ENCODE measurements around the gene CDH13. TPM values are rescaled to one million over a fixed set of nuclear protein-coding genes. Genes with fewer than 3 reads are reported as not detected.

The CDH13 gene
- total and polyA plus RNA-seq, 2 donors (not counting 3 experiments of a cell fraction or from before 2014, with no cell fraction given), result 96.6 to 124 TPM

- no peak overlapping the region for H2AFZ ChIP-seq (ENCODE audit: low read depth, low read length)
- no TSS peak for BruUV-seq (replicated peaks)
- dilution Hi-C loops (cut with MboI; ENCODE audit: extremely low pct_ligation_motif_present, low sequenced_read_pairs) (loop anchor here (5.0 kb wide), 1 partner anchor 42 kb away; no protein-coding TSS in a partner anchor), intact Hi-C loops (cut with micrococcal nuclease) (loop anchor here (1.0 to 2.0 kb wide), 8 partner anchors 8 to 307 kb away; no protein-coding TSS in a partner anchor)
- peak; percentile 69 for DNase-seq (ENCODE audit: low read depth, low spot score)
- no peaks in the 10 kb centered on the region for H3K9me3 ChIP-seq (replicated peaks; ENCODE audit: control insufficient read depth, insufficient read depth, low read length)
- H3K27ac ChIP-seq (ENCODE audit: insufficient read depth, low read depth, low read length), result peak overlapping the region; percentile 80
- CTCF ChIA-PET, result interaction anchor here (1.0 to 2.5 kb wide), 5 partner anchors 8 to 198 kb away, joined by 3 to 13 read pairs (median 4); no protein-coding TSS in a partner anchor
- peak overlapping the region; percentile 74 for H3K4me2 ChIP-seq (ENCODE audit: insufficient read depth, low read length)
- no peaks in the 10 kb centered on the region for H3K36me3 ChIP-seq (ENCODE audit: control insufficient read depth in 2 of 2, extremely low read depth in 1 of 2, insufficient read depth in 2 of 2, low read length in 2 of 2)
- TF ChIP-seq POLR2AphosphoS5 (IDR thresholded peaks at IDR 0.05; ENCODE audit: insufficient read depth, low read depth, low read length) (peak; percentile 91), GATA2 (IDR thresholded peaks at IDR 0.05; ENCODE audit: insufficient read depth, insufficient read length, low read depth, low read length) (peak; percentile 94), POLR2A (IDR thresholded peaks at IDR 0.05; ENCODE audit: low read depth, low read length) (peak; percentile 47), JUN (IDR thresholded peaks at IDR 0.05; ENCODE audit: borderline replicate concordance, insufficient read depth, insufficient read length, low read depth) (peak; percentile 92), FOS (IDR thresholded peaks at IDR 0.05; ENCODE audit: borderline replicate concordance, insufficient read depth, low read length) (peak; percentile 94), MAX (IDR thresholded peaks at IDR 0.05; ENCODE audit: insufficient read depth, insufficient read length) (no peak), EZH2 (IDR thresholded peaks at IDR 0.05; ENCODE audit: borderline replicate concordance, low read depth, low read length, severe bottlenecking) (no peak)
- peaks cover 30% of the 10 kb centered on the region for H3K4me1 ChIP-seq (ENCODE audit: control insufficient read depth, extremely low read depth, insufficient read depth, low read length)
- no peak overlapping the region for H3K4me3 ChIP-seq (replicated peaks in 1 of 3; ENCODE audit: insufficient read depth in 1 of 3, low read depth in 1 of 3, low read length in 3 of 3)
- H3K9ac ChIP-seq (replicated peaks; ENCODE audit: extremely low read depth, insufficient read depth, low read length), result peak overlapping the region; percentile 12
- H3K9me1 ChIP-seq (replicated peaks; ENCODE audit: control insufficient read depth, extremely low read depth, insufficient read depth, low read length), result no peaks in the 10 kb centered on the region
- FAIRE-seq, result peak; percentile 91
- no peaks in the 10 kb centered on the region for H3K79me2 ChIP-seq (ENCODE audit: control insufficient read depth, insufficient read depth, low read length)
- no peaks in the 10 kb centered on the region for H3K27me3 ChIP-seq (ENCODE audit: control insufficient read depth in 2 of 2, insufficient read depth in 2 of 2, low read length in 2 of 2)
- no peaks in the 10 kb centered on the region for H4K20me1 ChIP-seq (replicated peaks; ENCODE audit: control insufficient read depth, extremely low read depth, insufficient read depth, low read length)
- POLR2A ChIA-PET, result interaction anchor here (0.7 kb wide), 1 partner anchor 54 kb away, joined by 4 read pairs; no protein-coding TSS in a partner anchor
Observed at GRCh38 chr16:82945420-82946101, 318.8 kb downstream of the CDH13 start.

All from endothelial cell of umbilical vein (primary cell).